MM.1S (cell line): ENCODE data around the gene RIC1.
"Not testable (repeated sequence)": the region's sequence is repeated elsewhere in the genome, so short reads cannot be mapped to it uniquely, and the experiment has no call there.

Experiments
- DNase-seq: peaks from one replicate; pipeline ENCODE4 v3.0.0-alpha.2; 2015
- H2AFZ ChIP-seq: fragments of 300-600 bp; sonication (generic); 2 replicates; pipeline ENCODE4 v1.6.0; 2016; ENCODE audit warnings: antibody characterized with exemption, low read length
- H3F3A ChIP-seq: fragments of 300-600 bp; sonication (generic); 2 replicates; pipeline ENCODE4 v1.6.1; 2016; ENCODE audit warnings: mild to moderate bottlenecking, antibody characterized with exemption, low read length, moderate library complexity, mixed read lengths; ENCODE audit not compliant: insufficient read depth
- H3K27ac ChIP-seq: fragments of 300-600 bp; sonication (generic); 2 replicates; pipeline ENCODE4 v1.5.1; 2016; ENCODE audit warnings: mild to moderate bottlenecking, low read length
- H3K27me3 ChIP-seq: fragments of 300-600 bp; sonication (generic); replicated peaks from 2 replicates; pipeline ENCODE4 v1.6.0; 2016; ENCODE audit warnings: low read length; ENCODE audit not compliant: insufficient read depth
- H3K36me3 ChIP-seq: fragments of 300-600 bp; sonication (generic); replicated peaks from 2 replicates; pipeline ENCODE4 v1.6.1; 2016; ENCODE audit warnings: mild to moderate bottlenecking, low read length, mixed read lengths; ENCODE audit not compliant: insufficient read depth
- H3K4me1 ChIP-seq: fragments of 300-600 bp; sonication (generic); 2 replicates; pipeline ENCODE4 v1.6.1; 2016; ENCODE audit warnings: low read length, mixed read lengths
- H3K4me2 ChIP-seq: fragments of 300-600 bp; sonication (generic); 2 replicates; pipeline ENCODE4 v1.6.0; 2016; ENCODE audit warnings: low read depth, low read length
- H3K4me3 ChIP-seq: fragments of 300-600 bp; sonication (generic); 2 replicates; pipeline ENCODE4 v1.5.1; 2016; ENCODE audit warnings: low read length, mixed read lengths
- H3K79me2 ChIP-seq: fragments of 300-600 bp; sonication (generic); 2 replicates; pipeline ENCODE4 v1.6.1; 2016; ENCODE audit warnings: mixed run types, low read length, mixed read lengths
- H3K9ac ChIP-seq: fragments of 300-600 bp; sonication (generic); 2 replicates; pipeline ENCODE4 v1.6.1; 2016; ENCODE audit warnings: low read length, mixed read lengths
- H3K9me2 ChIP-seq: fragments of 300-600 bp; sonication (generic); replicated peaks from 2 replicates; pipeline ENCODE4 v1.6.1; 2016; ENCODE audit warnings: mild to moderate bottlenecking, low read length, mixed read lengths; ENCODE audit not compliant: insufficient read depth
- H3K9me3 ChIP-seq: fragments of 300-600 bp; sonication (generic); replicated peaks from 2 replicates; pipeline ENCODE4 v1.6.1; 2016; ENCODE audit warnings: mild to moderate bottlenecking, low read length, mixed read lengths; ENCODE audit not compliant: insufficient read depth
- H4K20me1 ChIP-seq: fragments of 300-600 bp; sonication (generic); 2 replicates; pipeline ENCODE4 v1.6.1; 2016; ENCODE audit warnings: mild to moderate bottlenecking, low read length, moderate library complexity, mixed read lengths; ENCODE audit not compliant: insufficient read depth
- CTCF ChIP-seq: fragments of 300-600 bp; sonication (generic); IDR thresholded peaks from 2 replicates; pipeline ENCODE4 v1.5.1; 2016; ENCODE audit warnings: antibody characterized with exemption, low read length, mixed read lengths
- EZH2 ChIP-seq: fragments of 300-600 bp; sonication (generic); optimal IDR thresholded peaks from 2 replicates; pipeline ENCODE3; 2017; ENCODE audit warnings: low read depth, mild to moderate bottlenecking, antibody characterized with exemption, low read length, mixed read lengths
- EZH2phosphoT487 ChIP-seq: fragments of 300-600 bp; sonication (generic); IDR thresholded peaks from 2 replicates; pipeline ENCODE4 v1.6.1; 2018; ENCODE audit warnings: antibody characterized with exemption, low read length

Gene RIC1

GRCh38 chr9:5651246-5651645 lies 22.3 kb downstream of the RIC1 start:
- Histone ChIP-seq H2AFZ (no peak overlapping the region), H3K9ac (no peak overlapping the region), H3K4me3 (no peak overlapping the region), H3K4me1 (no peaks in the 10 kb centered on the region), H4K20me1 (no peaks in the 10 kb centered on the region; the same call in 1 of the 2 replicates), H3K79me2 (peaks cover 100% of the 10 kb centered on the region), H3K36me3 (no peaks in the 10 kb centered on the region), H3K9me2 (no peaks in the 10 kb centered on the region), H3K27ac (no peak overlapping the region), H3K9me3 (no peaks in the 10 kb centered on the region), H3F3A (no peaks in the 10 kb centered on the region), H3K27me3 (no peaks in the 10 kb centered on the region), H3K4me2 (no peak overlapping the region)
- DNase-seq = no peak
- TF ChIP-seq EZH2phosphoT487 (no peak), CTCF (no peak)

- Histone ChIP-seq H3K9me2 (no peaks in the 10 kb centered on the region), H3K4me2 (no peak overlapping the region), H3K9me3 (no peaks in the 10 kb centered on the region), H3K4me3 (no peak overlapping the region), H3K36me3 (no peaks in the 10 kb centered on the region; the same call in 1 of the 2 replicates), H3K4me1 (0 out of 2 replicates have a peak, but pooled peaks cover 8% of the 10 kb centered on the region), H3F3A (no peaks in the 10 kb centered on the region), H3K27ac (no peak overlapping the region), H4K20me1 (no peaks in the 10 kb centered on the region), H3K27me3 (no peaks in the 10 kb centered on the region), H3K79me2 (peaks cover 99% of the 10 kb centered on the region), H3K9ac (no peak overlapping the region), H2AFZ (no peak overlapping the region)
- TF ChIP-seq EZH2 (no peak), CTCF (no peak), EZH2phosphoT487 (no peak)
- no peak for DNase-seq
Observed at GRCh38 chr9:5652821-5653220, 23.9 kb downstream of the RIC1 start.

- not testable (repeated sequence) for H3K27ac ChIP-seq, H3K4me2 ChIP-seq, DNase-seq, H3K4me1 ChIP-seq, H3K9me2 ChIP-seq, H3K9me3 ChIP-seq, H3K36me3 ChIP-seq, H3K9ac ChIP-seq, H2AFZ ChIP-seq, H3F3A ChIP-seq, H3K27me3 ChIP-seq, H4K20me1 ChIP-seq, H3K4me3 ChIP-seq
- H3K79me2 ChIP-seq = peaks cover 100% of the 10 kb centered on the region
Observed at GRCh38 chr9:5662804-5663203, 33.9 kb downstream of the RIC1 start.

- Histone ChIP-seq H3K4me1 (no peaks in the 10 kb centered on the region), H3K9me2 (no peaks in the 10 kb centered on the region), H2AFZ (no peak overlapping the region), H3K27me3 (no peaks in the 10 kb centered on the region), H3K79me2 (peaks cover 100% of the 10 kb centered on the region), H3K9me3 (no peaks in the 10 kb centered on the region), H3K4me2 (no peak overlapping the region), H3K4me3 (no peak overlapping the region), H3K9ac (no peak overlapping the region), H3F3A (no peaks in the 10 kb centered on the region), H3K36me3 (no peaks in the 10 kb centered on the region; the same call in 1 of the 2 replicates), H4K20me1 (no peaks in the 10 kb centered on the region; the same call in 1 of the 2 replicates), H3K27ac (no peak overlapping the region)
- no peak for TF ChIP-seq CTCF
- no peak for TF ChIP-seq EZH2phosphoT487
- TF ChIP-seq EZH2 = no peak
- no peak for DNase-seq
Observed at GRCh38 chr9:5665059-5665458, 36.2 kb downstream of the RIC1 start.
